Neural progenitor cell (in vitro differentiated cells): ENCODE results near the gene LYRM4. TPM values are rescaled to one million over a fixed set of nuclear protein-coding genes. Genes with fewer than 3 reads are reported as not detected.

Experiments used
- DNase-seq: peaks from one replicate; pipeline ENCODE4 v3.0.0-alpha.2; 2016; ENCODE audit warnings: low spot score
- H2AFZ ChIP-seq: fragments of 200-600 bp; sonication (generic); replicated peaks from 2 replicates; pipeline ENCODE4 v1.6.1; 2016; ENCODE audit warnings: antibody characterized with exemption
- H3F3A ChIP-seq: fragments of 200-600 bp; sonication (generic); 2 replicates; pipeline ENCODE4 v1.6.1; 2016; ENCODE audit warnings: antibody characterized with exemption, low read depth
- H3K27ac ChIP-seq: fragments of 200-600 bp; sonication (generic); 2 replicates; pipeline ENCODE4 v1.5.1; 2016; ENCODE audit warnings: mild to moderate bottlenecking
- H3K27me3 ChIP-seq: fragments of 200-600 bp; sonication (generic); 2 replicates; pipeline ENCODE4 v1.6.1; 2016; ENCODE audit warnings: mild to moderate bottlenecking, moderate library complexity
- H3K36me3 ChIP-seq: fragments of 200-600 bp; sonication (generic); 2 replicates; pipeline ENCODE4 v1.5.1; 2016
- H3K4me1 ChIP-seq: fragments of 200-600 bp; sonication (generic); 2 replicates; pipeline ENCODE4 v1.6.1; 2016; ENCODE audit warnings: mixed run types
- H3K4me2 ChIP-seq: fragments of 200-600 bp; sonication (generic); 2 replicates; pipeline ENCODE4 v1.6.1; 2016
- H3K4me3 ChIP-seq: fragments of 200-600 bp; sonication (generic); 2 replicates; pipeline ENCODE4 v1.5.1; 2016
- H3K79me2 ChIP-seq: fragments of 200-600 bp; sonication (generic); 2 replicates; pipeline ENCODE4 v1.6.1; 2016; ENCODE audit warnings: low read depth
- H3K9ac ChIP-seq: fragments of 200-600 bp; sonication (generic); 2 replicates; pipeline ENCODE4 v1.6.1; 2016
- H3K9me3 ChIP-seq: fragments of 200-600 bp; sonication (generic); 2 replicates; pipeline ENCODE4 v1.5.1; 2016; ENCODE audit warnings: low read depth
- H4K20me1 ChIP-seq: fragments of 200-600 bp; sonication (generic); 2 replicates; pipeline ENCODE4 v1.6.1; 2016; ENCODE audit warnings: low read depth
- H3K27ac Mint-ChIP-seq: 3 replicates; pipeline ENCODE4 v1.8.0; 2021; ENCODE audit warnings: mixed read lengths
- H3K27me3 Mint-ChIP-seq: 2 replicates; pipeline ENCODE4 v1.8.0; 2022; ENCODE audit warnings: low read depth, mild to moderate bottlenecking, inconsistent platforms, moderate library complexity, mixed read lengths; ENCODE audit not compliant: insufficient read depth
- H3K36me3 Mint-ChIP-seq: 3 replicates; pipeline ENCODE4 v1.8.0; 2021; ENCODE audit warnings: mixed read lengths
- H3K4me1 Mint-ChIP-seq: 3 replicates; pipeline ENCODE4 v1.8.0; 2021; ENCODE audit warnings: mixed read lengths
- H3K4me3 Mint-ChIP-seq: 3 replicates; pipeline ENCODE4 v1.8.0; 2021; ENCODE audit warnings: mild to moderate bottlenecking, moderate library complexity, mixed read lengths
- H3K9me3 Mint-ChIP-seq: 3 replicates; pipeline ENCODE4 v1.8.0; 2020; ENCODE audit warnings: mixed read lengths
- CTCF ChIP-seq: fragments of 200-600 bp; sonication (generic); IDR thresholded peaks from 2 replicates; pipeline ENCODE4 v1.5.1; 2017; ENCODE audit warnings: antibody characterized with exemption, mild to moderate bottlenecking
- EZH2 ChIP-seq: fragments of 200-600 bp; sonication (generic); IDR thresholded peaks from 2 replicates; pipeline ENCODE4 v1.6.1; 2017; ENCODE audit warnings: antibody characterized with exemption, mild to moderate bottlenecking, moderate library complexity
- EZH2phosphoT487 ChIP-seq: fragments of 200-600 bp; sonication (generic); IDR thresholded peaks from 2 replicates; pipeline ENCODE4 v1.6.1; 2017; ENCODE audit warnings: antibody characterized with exemption
- total RNA-seq: library from RNA; depleted of rRNA; stranded (reverse); fragments of >200 nt; gene quantifications from 2 replicates; pipeline ENCODE4 v1.2.3, GENCODE V29; 2015; ENCODE audit warnings: low replicate concordance

LYRM4 gene
- total RNA-seq, 1 donor from 2014 or later = 23.9 TPM

- no peaks in the 10 kb centered on the region for H3K36me3 ChIP-seq
These were observed 56.4 kb downstream of the LYRM4 start for GRCh38 chr6:5204376-5204775.

GRCh38 chr6:5203546-5203945 lies 57.2 kb downstream of the LYRM4 start:
- Histone ChIP-seq H2AFZ (no peak overlapping the region), H3F3A (peaks cover 28% of the 10 kb centered on the region), H4K20me1 (peaks cover 25% of the 10 kb centered on the region), H3K9me3 (no peaks in the 10 kb centered on the region), H3K36me3 (no peaks in the 10 kb centered on the region), H3K27me3 (no peaks in the 10 kb centered on the region), H3K4me2 (no peak overlapping the region), H3K4me3 (no peak overlapping the region), H3K9ac (no peak overlapping the region), H3K4me1 (peaks cover 57% of the 10 kb centered on the region), H3K79me2 (peaks cover 9% of the 10 kb centered on the region), H3K27ac (no peak overlapping the region)
- no peaks in the 10 kb centered on the region for H3K9me3 Mint-ChIP-seq
- no peak overlapping the region for H3K4me3 Mint-ChIP-seq
- H3K4me1 Mint-ChIP-seq = peaks cover 46% of the 10 kb centered on the region
- DNase-seq = no peak
- H3K27ac Mint-ChIP-seq = peak overlapping the region; percentile 55
- H3K36me3 Mint-ChIP-seq = peaks cover 5% of the 10 kb centered on the region
- no peak for TF ChIP-seq CTCF
- no peak for TF ChIP-seq EZH2
- no peak for TF ChIP-seq EZH2phosphoT487
- peaks cover 5% of the 10 kb centered on the region for H3K27me3 Mint-ChIP-seq

More at GRCh38 chr6:5204376-5204775, 56.4 kb downstream of the LYRM4 start:
- Mint-ChIP-seq H3K4me3 (peak overlapping the region; percentile 0), H3K27ac (no peak overlapping the region), H3K27me3 (peaks cover 5% of the 10 kb centered on the region), H3K4me1 (peaks cover 46% of the 10 kb centered on the region), H3K9me3 (no peaks in the 10 kb centered on the region), H3K36me3 (no peaks in the 10 kb centered on the region)
- TF ChIP-seq EZH2 (no peak), CTCF (no peak), EZH2phosphoT487 (no peak)
- peaks cover 25% of the 10 kb centered on the region for H4K20me1 ChIP-seq
- no peak overlapping the region for H2AFZ ChIP-seq
- peaks cover under 1% of the 10 kb centered on the region for H3K79me2 ChIP-seq
- peaks cover 28% of the 10 kb centered on the region for H3F3A ChIP-seq
- no peak overlapping the region for H3K9ac ChIP-seq
- H3K4me1 ChIP-seq = peaks cover 57% of the 10 kb centered on the region
- H3K27ac ChIP-seq = no peak overlapping the region
- H3K4me2 ChIP-seq = peak overlapping the region; percentile 31
- H3K4me3 ChIP-seq = no peak overlapping the region
- no peaks in the 10 kb centered on the region for H3K9me3 ChIP-seq
- DNase-seq = no peak
- no peaks in the 10 kb centered on the region for H3K27me3 ChIP-seq

GRCh38 chr6:5202941-5203340 lies 57.8 kb downstream of the LYRM4 start:
- H3K9me3 Mint-ChIP-seq = no peaks in the 10 kb centered on the region
- H3K9ac ChIP-seq = no peak overlapping the region
- H3K36me3 Mint-ChIP-seq = peaks cover 5% of the 10 kb centered on the region
- H3K9me3 ChIP-seq = no peaks in the 10 kb centered on the region
- H3K79me2 ChIP-seq = peaks cover 9% of the 10 kb centered on the region
- peaks cover 5% of the 10 kb centered on the region for H3K27me3 Mint-ChIP-seq
- H3K36me3 ChIP-seq = no peaks in the 10 kb centered on the region
- TF ChIP-seq EZH2 = no peak
- H3K27ac Mint-ChIP-seq = no peak overlapping the region
- no peak for DNase-seq
- no peak overlapping the region for H2AFZ ChIP-seq
- no peak overlapping the region for H3K4me3 ChIP-seq
- no peak overlapping the region for H3K27ac ChIP-seq
- no peak overlapping the region for H3K4me3 Mint-ChIP-seq
- H3K4me2 ChIP-seq = no peak overlapping the region
- H3K4me1 ChIP-seq = peaks cover 54% of the 10 kb centered on the region
- peaks cover 28% of the 10 kb centered on the region for H3F3A ChIP-seq
- peaks cover 25% of the 10 kb centered on the region for H4K20me1 ChIP-seq
- no peaks in the 10 kb centered on the region for H3K27me3 ChIP-seq
- H3K4me1 Mint-ChIP-seq = peaks cover 46% of the 10 kb centered on the region

GRCh38 chr6:5202206-5202605 lies 58.5 kb downstream of the LYRM4 start:
- Mint-ChIP-seq H3K9me3 (no peaks in the 10 kb centered on the region), H3K4me3 (no peak overlapping the region), H3K27ac (no peak overlapping the region), H3K36me3 (peaks cover 5% of the 10 kb centered on the region), H3K4me1 (peaks cover 46% of the 10 kb centered on the region), H3K27me3 (peaks cover 5% of the 10 kb centered on the region)
- H3K36me3 ChIP-seq = no peaks in the 10 kb centered on the region
- no peak for DNase-seq
- H4K20me1 ChIP-seq = peaks cover 25% of the 10 kb centered on the region
- H3K4me1 ChIP-seq = peaks cover 48% of the 10 kb centered on the region
- TF ChIP-seq EZH2phosphoT487 (no peak), EZH2 (no peak), CTCF (no peak)
- no peaks in the 10 kb centered on the region for H3K9me3 ChIP-seq
- H3K4me3 ChIP-seq = no peak overlapping the region
- no peak overlapping the region for H2AFZ ChIP-seq
- no peaks in the 10 kb centered on the region for H3K27me3 ChIP-seq
- no peak overlapping the region for H3K27ac ChIP-seq
- no peak overlapping the region for H3K9ac ChIP-seq
- H3F3A ChIP-seq = peaks cover 28% of the 10 kb centered on the region
- H3K4me2 ChIP-seq = no peak overlapping the region
- H3K79me2 ChIP-seq = peaks cover 9% of the 10 kb centered on the region
